Neural cell (in vitro differentiated cells): ENCODE results near the gene TFF2.

Source experiments
- TAF1 ChIP-seq: IDR thresholded peaks from 2 replicates; pipeline ENCODE4 v1.6.1; 2012; ENCODE audit warnings: low read depth
- TF ChIP-seq, protein P1 (sequence below): fragments of 450-650 bp; IDR thresholded peaks from 2 replicates; pipeline ENCODE4 v1.5.1; 2014; ENCODE audit warnings: antibody characterized with exemption, mild to moderate bottlenecking, moderate library complexity; ENCODE audit not compliant: poor library complexity, severe bottlenecking

DNA sequence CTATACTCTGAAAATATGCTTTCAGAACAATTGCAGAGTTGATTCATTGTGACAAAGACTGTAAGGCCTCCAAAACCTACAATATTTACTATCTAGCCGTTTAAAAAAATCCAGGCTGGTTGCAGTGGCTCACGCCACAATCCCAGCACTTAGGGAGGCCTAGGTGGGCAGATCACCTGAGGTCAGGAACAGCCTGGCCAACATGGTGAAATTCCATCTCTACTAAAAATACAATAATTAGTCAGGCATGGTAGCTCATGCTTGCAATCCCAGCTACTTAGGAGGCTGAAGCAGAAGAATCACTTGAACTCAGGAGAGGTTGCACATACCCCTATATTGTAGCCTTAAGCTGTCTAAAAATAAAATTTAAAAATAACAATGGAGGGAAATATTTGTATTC, 5.3 kb upstream of the TFF2 start:
- no peak for TF ChIP-seq TAF1
- TF ChIP-seq, protein P1, sequence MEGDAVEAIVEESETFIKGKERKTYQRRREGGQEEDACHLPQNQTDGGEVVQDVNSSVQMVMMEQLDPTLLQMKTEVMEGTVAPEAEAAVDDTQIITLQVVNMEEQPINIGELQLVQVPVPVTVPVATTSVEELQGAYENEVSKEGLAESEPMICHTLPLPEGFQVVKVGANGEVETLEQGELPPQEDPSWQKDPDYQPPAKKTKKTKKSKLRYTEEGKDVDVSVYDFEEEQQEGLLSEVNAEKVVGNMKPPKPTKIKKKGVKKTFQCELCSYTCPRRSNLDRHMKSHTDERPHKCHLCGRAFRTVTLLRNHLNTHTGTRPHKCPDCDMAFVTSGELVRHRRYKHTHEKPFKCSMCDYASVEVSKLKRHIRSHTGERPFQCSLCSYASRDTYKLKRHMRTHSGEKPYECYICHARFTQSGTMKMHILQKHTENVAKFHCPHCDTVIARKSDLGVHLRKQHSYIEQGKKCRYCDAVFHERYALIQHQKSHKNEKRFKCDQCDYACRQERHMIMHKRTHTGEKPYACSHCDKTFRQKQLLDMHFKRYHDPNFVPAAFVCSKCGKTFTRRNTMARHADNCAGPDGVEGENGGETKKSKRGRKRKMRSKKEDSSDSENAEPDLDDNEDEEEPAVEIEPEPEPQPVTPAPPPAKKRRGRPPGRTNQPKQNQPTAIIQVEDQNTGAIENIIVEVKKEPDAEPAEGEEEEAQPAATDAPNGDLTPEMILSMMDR: no peak
